ENCODE measurements around the gene CFAP91.
"Not testable (repeated sequence)": the region's sequence is repeated elsewhere in the genome, so short reads cannot be mapped to it uniquely, and the experiment has no call there.

The CFAP91 gene

GRCh38 chr3:119677641-119677934 lies 25.2 kb upstream of the CFAP91 start:
- DNase-seq (ENCODE audit: low spot score) = no peak

- DNase-seq (ENCODE audit: low spot score) = not testable (repeated sequence)
These were observed 24.6 kb upstream of the CFAP91 start for GRCh38 chr3:119678209-119678608.

GRCh38 chr3:119679874-119680273 lies 22.9 kb upstream of the CFAP91 start:
- no peak for DNase-seq (ENCODE audit: low spot score)

- peak; percentile 33 for DNase-seq (ENCODE audit: low spot score)
These were observed 21.5 kb upstream of the CFAP91 start for GRCh38 chr3:119681279-119681678.

GRCh38 chr3:119683421-119683820 lies 19.4 kb upstream of the CFAP91 start:
- no peak for DNase-seq (ENCODE audit: low spot score)

- DNase-seq (ENCODE audit: low spot score) = peak; percentile 10
These were observed 12.7 kb upstream of the CFAP91 start for GRCh38 chr3:119690043-119690656.

GRCh38 chr3:119695480-119695879 lies 7.3 kb upstream of the CFAP91 start:
- no peak for DNase-seq (ENCODE audit: low spot score)

GRCh38 chr3:119697394-119697793 lies 5.4 kb upstream of the CFAP91 start:
- no peak for DNase-seq (ENCODE audit: low spot score)

GRCh38 chr3:119700269-119700919 lies 2.4 kb upstream of the CFAP91 start:
- DNase-seq (ENCODE audit: low spot score) = no peak

GRCh38 chr3:119700920-119701734 lies 1.7 kb upstream of the CFAP91 start:
- DNase-seq (ENCODE audit: low spot score) = no peak

- no peak for DNase-seq (ENCODE audit: low spot score)
These were observed 1.2 kb downstream of the CFAP91 start for GRCh38 chr3:119703820-119704531.

GRCh38 chr3:119715105-119715504 lies 12.3 kb downstream of the CFAP91 start:
- DNase-seq (ENCODE audit: low spot score) = no peak

- no peak for DNase-seq (ENCODE audit: low spot score)
These were observed 14.2 kb downstream of the CFAP91 start for GRCh38 chr3:119716998-119717397.

- DNase-seq (ENCODE audit: low spot score) = no peak
These were observed 14.7 kb downstream of the CFAP91 start for GRCh38 chr3:119717520-119717919.

GRCh38 chr3:119723022-119723421 lies 20.2 kb downstream of the CFAP91 start:
- no peak for DNase-seq (ENCODE audit: low spot score)

- no peak for DNase-seq (ENCODE audit: low spot score)
These were observed 24.1 kb downstream of the CFAP91 start for GRCh38 chr3:119726909-119727308.

- no peak for DNase-seq (ENCODE audit: low spot score)
These were observed 27.2 kb downstream of the CFAP91 start for GRCh38 chr3:119729996-119730395.

- no peak for DNase-seq (ENCODE audit: low spot score)
These were observed 28.9 kb downstream of the CFAP91 start for GRCh38 chr3:119731560-119732343.

GRCh38 chr3:119733812-119734211 lies 31.0 kb downstream of the CFAP91 start:
- DNase-seq (ENCODE audit: low spot score) = no peak

GRCh38 chr3:119738741-119739140 lies 35.9 kb downstream of the CFAP91 start:
- no peak for DNase-seq (ENCODE audit: low spot score)

- DNase-seq (ENCODE audit: low spot score) = no peak
These were observed 39.1 kb downstream of the CFAP91 start for GRCh38 chr3:119741657-119742590.

Measured in germinal center (tissue), 1 donor.